ENCODE measurements around the gene SLC44A3. TPM values are rescaled to one million over a fixed set of nuclear protein-coding genes. Genes with fewer than 3 reads are reported as not detected.

SLC44A3 gene
- total RNA-seq, 3 donors from 2014 or later = 0.30 TPM; not detected in 2

- H3K9me3 Mint-ChIP-seq = no peaks in the 10 kb centered on the region
These were observed 88.8 kb downstream of the SLC44A3 start for GRCh38 chr1:94908965-94909364.

DNA sequence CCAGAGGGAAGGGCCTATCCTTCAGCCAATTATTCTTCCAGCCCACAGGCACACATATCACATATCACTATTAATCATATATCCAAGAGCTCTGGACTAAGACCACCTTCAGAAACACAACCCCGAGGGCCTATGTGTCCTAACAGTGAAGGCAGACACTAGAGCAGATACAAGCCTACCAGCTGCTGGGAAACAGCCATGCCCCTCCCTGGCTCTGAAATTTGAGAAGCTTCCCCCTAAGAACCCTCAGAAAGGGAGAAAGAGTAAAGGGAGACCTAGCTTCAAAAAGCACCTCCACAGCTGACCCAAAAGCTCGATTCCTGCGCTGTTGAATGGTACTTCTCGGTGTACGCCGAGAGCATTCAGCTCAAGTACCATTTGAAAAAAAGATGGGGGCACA is 89.3 kb downstream of the SLC44A3 start:
- no peak overlapping the region for H3K4me3 Mint-ChIP-seq
- peaks cover 9% of the 10 kb centered on the region for H3K27me3 Mint-ChIP-seq (ENCODE audit: low read depth)
- no peaks in the 10 kb centered on the region for H3K36me3 Mint-ChIP-seq (ENCODE audit: insufficient read depth)

More at GRCh38 chr1:94908965-94909364, 88.8 kb downstream of the SLC44A3 start:
- DNase-seq (no peak), ATAC-seq (no peak)
- H3K36me3 Mint-ChIP-seq (ENCODE audit: insufficient read depth) = no peaks in the 10 kb centered on the region
- H3K27me3 Mint-ChIP-seq (ENCODE audit: low read depth) = peaks cover 10% of the 10 kb centered on the region
- no peaks in the 10 kb centered on the region for H3K4me1 Mint-ChIP-seq (ENCODE audit: low read depth)
- no peak overlapping the region for H3K4me3 Mint-ChIP-seq

DNA sequence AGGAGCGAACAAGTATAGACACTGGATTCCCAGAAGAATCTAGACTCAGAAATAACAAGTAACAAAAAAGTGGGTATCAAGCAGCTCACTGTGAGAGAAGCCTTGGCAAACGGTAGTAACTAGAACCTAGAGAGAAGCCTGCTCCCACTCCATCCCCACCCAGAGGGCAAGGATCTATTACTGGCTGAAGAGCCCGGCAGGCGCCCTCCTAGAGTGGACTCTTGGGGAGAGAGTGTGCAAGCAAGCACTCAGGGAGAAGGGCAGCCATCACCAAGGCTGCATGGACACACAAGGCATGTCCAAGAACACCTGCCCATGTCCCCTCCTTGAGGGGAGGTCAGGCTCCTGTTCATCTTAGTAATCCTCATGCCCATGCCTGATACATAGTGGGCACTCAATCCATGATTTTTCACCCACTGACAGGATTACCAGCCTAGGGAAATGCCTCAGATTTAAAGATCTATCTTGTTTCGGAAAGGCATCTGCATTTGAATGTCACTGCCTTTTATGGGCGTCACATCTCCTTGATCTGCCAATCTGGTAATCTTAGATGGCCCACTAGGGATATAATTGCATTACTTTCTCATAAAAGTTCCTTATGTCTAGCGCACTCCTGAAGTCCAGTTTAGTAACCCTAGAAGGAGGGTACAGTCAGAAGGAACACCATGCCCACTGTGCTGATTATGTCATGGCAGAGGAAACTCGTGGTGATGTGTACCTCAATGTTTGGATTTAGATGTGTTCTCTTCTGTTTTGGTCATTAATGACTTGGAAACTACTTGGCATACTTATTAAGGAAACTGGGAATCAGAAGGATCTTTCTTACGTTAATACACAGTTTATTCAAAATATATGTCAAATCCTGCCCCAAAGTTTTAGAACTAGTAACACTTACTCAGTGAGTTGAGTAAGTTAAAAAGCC is 92.4 kb downstream of the SLC44A3 start:
- Mint-ChIP-seq H3K36me3 (ENCODE audit: insufficient read depth) (no peaks in the 10 kb centered on the region), H3K27me3 (ENCODE audit: low read depth) (peaks cover 14% of the 10 kb centered on the region), H3K4me1 (ENCODE audit: low read depth) (no peaks in the 10 kb centered on the region), H3K4me3 (no peak overlapping the region), H3K9me3 (no peaks in the 10 kb centered on the region)
- DNase-seq (no peak), ATAC-seq (no peak)

More for the DNA sequence above, 89.3 kb downstream of the SLC44A3 start:
- no peaks in the 10 kb centered on the region for H3K4me1 Mint-ChIP-seq (ENCODE audit: low read depth)
- H3K9me3 Mint-ChIP-seq = no peaks in the 10 kb centered on the region
- ATAC-seq = no peak
- DNase-seq = no peak

GRCh38 chr1:94917251-94917650 is 97.1 kb downstream of the SLC44A3 start:
- H3K4me3 Mint-ChIP-seq = no peak overlapping the region
- H3K4me1 Mint-ChIP-seq (ENCODE audit: low read depth) = no peaks in the 10 kb centered on the region
- no peak for ATAC-seq
- H3K36me3 Mint-ChIP-seq (ENCODE audit: insufficient read depth) = no peaks in the 10 kb centered on the region
- no peak for DNase-seq
- H3K9me3 Mint-ChIP-seq = no peaks in the 10 kb centered on the region
- H3K27me3 Mint-ChIP-seq (ENCODE audit: low read depth) = peaks cover 8% of the 10 kb centered on the region

- H3K36me3 Mint-ChIP-seq (ENCODE audit: insufficient read depth) = no peaks in the 10 kb centered on the region
- no peak overlapping the region for H3K4me3 Mint-ChIP-seq
- no peaks in the 10 kb centered on the region for H3K4me1 Mint-ChIP-seq (ENCODE audit: low read depth)
- DNase-seq (no peak), ATAC-seq (no peak)
- H3K27me3 Mint-ChIP-seq (ENCODE audit: low read depth) = peaks cover 20% of the 10 kb centered on the region
- no peaks in the 10 kb centered on the region for H3K9me3 Mint-ChIP-seq
These were observed 99.3 kb downstream of the SLC44A3 start for GRCh38 chr1:94919241-94920030.

GRCh38 chr1:94920061-94920460 is 99.9 kb downstream of the SLC44A3 start:
- Mint-ChIP-seq H3K9me3 (no peaks in the 10 kb centered on the region), H3K36me3 (ENCODE audit: insufficient read depth) (no peaks in the 10 kb centered on the region), H3K27me3 (ENCODE audit: low read depth) (peaks cover 26% of the 10 kb centered on the region), H3K4me3 (no peak overlapping the region), H3K4me1 (ENCODE audit: low read depth) (peaks cover 2% of the 10 kb centered on the region)
- DNase-seq (no peak), ATAC-seq (no peak)

DNA sequence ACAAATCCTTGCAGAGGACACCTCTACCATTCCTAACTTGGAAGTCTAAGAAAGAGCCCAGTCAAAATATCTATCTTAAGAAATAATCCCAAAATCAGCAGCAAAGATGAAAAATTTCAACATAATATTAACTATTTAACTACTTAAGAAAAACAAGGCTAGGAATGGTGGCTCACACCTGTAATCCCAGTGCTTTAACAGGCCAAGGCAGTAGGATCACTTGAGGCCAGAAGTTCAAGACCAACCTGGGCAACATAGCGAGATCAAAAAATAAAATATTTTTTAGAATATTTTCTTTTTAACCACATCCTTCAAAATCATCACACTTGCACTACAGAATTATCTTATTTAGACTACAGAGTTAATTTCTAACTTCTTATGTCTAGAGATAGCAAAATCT is 101.8 kb downstream of the SLC44A3 start:
- DNase-seq = no peak
- Mint-ChIP-seq H3K4me1 (ENCODE audit: low read depth) (peaks cover 12% of the 10 kb centered on the region), H3K4me3 (no peak overlapping the region), H3K36me3 (ENCODE audit: insufficient read depth) (no peaks in the 10 kb centered on the region), H3K9me3 (no peaks in the 10 kb centered on the region), H3K27me3 (ENCODE audit: low read depth) (peaks cover 29% of the 10 kb centered on the region)
- ATAC-seq = no peak

DNA sequence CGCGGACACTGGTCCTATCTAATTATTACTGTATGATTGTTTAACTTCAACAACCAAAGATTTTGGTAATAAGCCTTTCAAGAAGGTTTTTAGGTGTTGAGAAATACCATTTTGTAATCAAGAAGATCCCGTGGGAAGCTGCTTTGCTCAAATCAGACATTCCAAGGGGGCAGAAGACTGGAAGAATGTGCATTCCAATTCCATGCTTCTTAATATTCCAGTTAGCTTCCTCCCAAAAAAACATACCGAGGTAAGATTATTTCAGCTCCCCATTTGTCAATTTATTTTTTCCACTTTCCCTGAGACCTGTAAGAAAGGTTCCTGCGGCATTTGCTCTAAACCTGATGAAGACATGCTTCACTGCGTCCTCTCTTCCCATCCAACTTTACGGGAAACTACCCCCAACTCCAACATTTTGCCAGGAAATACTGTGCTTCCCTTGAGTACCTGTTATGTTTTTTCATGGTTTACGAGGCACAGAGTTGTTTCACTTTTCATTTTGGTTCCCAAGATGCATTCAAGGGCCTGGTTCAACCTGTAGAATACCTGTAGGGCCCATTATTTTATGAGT is 102.7 kb downstream of the SLC44A3 start:
- H3K36me3 Mint-ChIP-seq (ENCODE audit: insufficient read depth) = no peaks in the 10 kb centered on the region
- H3K27me3 Mint-ChIP-seq (ENCODE audit: low read depth) = peaks cover 33% of the 10 kb centered on the region

GRCh38 chr1:94925004-94925403 is 104.8 kb downstream of the SLC44A3 start:
- H3K4me3 Mint-ChIP-seq = no peak overlapping the region
- ATAC-seq (no peak), DNase-seq (no peak)
- H3K9me3 Mint-ChIP-seq = no peaks in the 10 kb centered on the region
- peaks cover 39% of the 10 kb centered on the region for H3K27me3 Mint-ChIP-seq (ENCODE audit: low read depth)
- H3K36me3 Mint-ChIP-seq (ENCODE audit: insufficient read depth) = no peaks in the 10 kb centered on the region
- H3K4me1 Mint-ChIP-seq (ENCODE audit: low read depth) = peaks cover 16% of the 10 kb centered on the region

More for the DNA sequence above, 102.7 kb downstream of the SLC44A3 start:
- peaks cover 16% of the 10 kb centered on the region for H3K4me1 Mint-ChIP-seq (ENCODE audit: low read depth)
- no peak for ATAC-seq
- H3K9me3 Mint-ChIP-seq = no peaks in the 10 kb centered on the region
- H3K4me3 Mint-ChIP-seq = no peak overlapping the region
- DNase-seq = no peak

DNA sequence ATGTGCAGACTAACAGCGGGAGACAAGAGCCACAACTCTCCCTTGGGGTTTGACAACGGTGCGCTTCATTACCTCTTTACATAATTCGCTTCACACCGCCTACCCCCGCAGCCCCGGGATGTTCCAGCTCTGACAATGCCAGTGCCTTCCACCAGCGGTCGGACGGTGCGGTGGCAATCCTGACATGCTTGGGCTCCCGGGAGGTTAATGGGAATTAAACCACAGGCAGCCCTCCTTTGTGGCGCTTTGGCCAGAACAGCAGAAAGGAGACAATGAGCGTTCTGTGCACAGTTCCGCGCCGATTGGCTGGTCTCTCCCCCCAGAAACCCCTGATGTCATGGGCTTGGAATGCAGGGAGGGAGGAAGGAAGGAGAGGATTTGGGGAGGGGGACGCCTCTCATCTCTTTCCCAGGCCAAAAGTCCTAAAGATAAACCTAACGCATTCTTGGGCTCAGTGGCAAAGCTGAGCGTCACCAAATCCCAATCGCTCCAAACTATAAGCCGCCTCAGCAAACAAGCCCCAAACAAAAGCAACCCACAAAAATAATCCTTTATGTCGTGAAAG is 105.5 kb downstream of the SLC44A3 start:
- peaks cover 39% of the 10 kb centered on the region for H3K27me3 Mint-ChIP-seq (ENCODE audit: low read depth)
- H3K9me3 Mint-ChIP-seq = no peaks in the 10 kb centered on the region
- ATAC-seq = no peak
- H3K4me3 Mint-ChIP-seq = peak overlapping the region; percentile 82
- DNase-seq = no peak
- no peaks in the 10 kb centered on the region for H3K36me3 Mint-ChIP-seq (ENCODE audit: insufficient read depth)
- H3K4me1 Mint-ChIP-seq (ENCODE audit: low read depth) = peaks cover 16% of the 10 kb centered on the region

- peak; percentile 6 for DNase-seq
- peaks cover 39% of the 10 kb centered on the region for H3K27me3 Mint-ChIP-seq (ENCODE audit: low read depth)
- H3K4me3 Mint-ChIP-seq = peak overlapping the region; percentile 82
- peak; percentile 44 to 46 for ATAC-seq
- no peaks in the 10 kb centered on the region for H3K36me3 Mint-ChIP-seq (ENCODE audit: insufficient read depth)
- H3K4me1 Mint-ChIP-seq (ENCODE audit: low read depth) = peaks cover 16% of the 10 kb centered on the region
- no peaks in the 10 kb centered on the region for H3K9me3 Mint-ChIP-seq
These were observed 106.2 kb downstream of the SLC44A3 start for GRCh38 chr1:94926126-94926914.

GRCh38 chr1:94926915-94927404 is 106.8 kb downstream of the SLC44A3 start, which contains the start of gene CNN3:
Gene CNN3 (minus strand): TSS chr1:94927110. CDS start chr1:94926894, 216 bp downstream.
- Mint-ChIP-seq H3K4me3 (peak within 1 kb of the TSS; percentile 82), H3K9me3 (no peaks in the 10 kb centered on the region), H3K4me1 (ENCODE audit: low read depth) (peaks cover 16% of the 10 kb centered on the region), H3K36me3 (ENCODE audit: insufficient read depth) (no peaks in the 10 kb centered on the region), H3K27me3 (ENCODE audit: low read depth) (peaks cover 39% of the 10 kb centered on the region)
- peak; percentile 82 to 87 for ATAC-seq
- peak; percentile 66 for DNase-seq

- Mint-ChIP-seq H3K27me3 (ENCODE audit: low read depth) (peaks cover 39% of the 10 kb centered on the region), H3K36me3 (ENCODE audit: insufficient read depth) (no peaks in the 10 kb centered on the region), H3K4me1 (ENCODE audit: low read depth) (peaks cover 16% of the 10 kb centered on the region), H3K4me3 (peak overlapping the region; percentile 77), H3K9me3 (no peaks in the 10 kb centered on the region)
- ATAC-seq (peak in 1 of 2 donors; percentile 6), DNase-seq (peak; percentile 5)
These were observed 107.4 kb downstream of the SLC44A3 start for GRCh38 chr1:94927405-94928175.
